ENCODE data around the gene CREB3L2. TPM values are rescaled to one million over a fixed set of nuclear protein-coding genes. Genes with fewer than 3 reads are reported as not detected.
A peak's percentile ranks its signal among the peaks of the same experiment; 100 is the strongest.

The CREB3L2 gene
- total RNA-seq, 1 experiment from 2014 or later: 60.6 TPM

- Mint-ChIP-seq H3K27me3 (ENCODE audit: low read depth) (no peaks in the 10 kb centered on the region), H3K4me1 (peaks cover 41% of the 10 kb centered on the region), H3K4me3 (no peak overlapping the region), H3K9me3 (peaks cover under 1% of the 10 kb centered on the region; the same call in 1 of the 2 replicates), H3K27ac (no peak overlapping the region), H3K36me3 (peaks cover 14% of the 10 kb centered on the region)
- CTCF ChIA-PET: no interaction called here
- POLR2A ChIA-PET: no interaction called here
- ATAC-seq: no peak
- DNase-seq (ENCODE audit: low spot score): no peak
- TF ChIP-seq RELA (CRISPR knock-in tag; IDR thresholded peaks at IDR 0.05; ENCODE audit: borderline replicate concordance): no peak
- no peak for TF ChIP-seq E2F1 (CRISPR knock-in tag; IDR thresholded peaks at IDR 0.05)
- TF ChIP-seq SOX15 (CRISPR knock-in tag; IDR thresholded peaks at IDR 0.05): no peak
- no peak for TF ChIP-seq PRDM15 (CRISPR knock-in tag; IDR thresholded peaks at IDR 0.05)
- TF ChIP-seq ZNF671 (CRISPR knock-in tag; IDR thresholded peaks at IDR 0.05): no peak
- no peak for TF ChIP-seq ZMAT4 (CRISPR knock-in tag; IDR thresholded peaks at IDR 0.05)
- no peak for TF ChIP-seq SMAD4 (CRISPR knock-in tag; IDR thresholded peaks at IDR 0.05)
- no peak for TF ChIP-seq GTF2I (CRISPR knock-in tag; conservative IDR thresholded peaks at IDR 0.05)
- TF ChIP-seq NR1H2 (CRISPR knock-in tag; IDR thresholded peaks at IDR 0.05): no peak
- TF ChIP-seq TEAD4 (CRISPR knock-in tag; IDR thresholded peaks at IDR 0.05): no peak
- TF ChIP-seq E2F4 (CRISPR knock-in tag; IDR thresholded peaks at IDR 0.05; ENCODE audit: borderline replicate concordance, low read depth): no peak
Measured at GRCh38 chr7:137977173-137977572, 24.7 kb downstream of the CREB3L2 start.

- ATAC-seq: no peak
- Mint-ChIP-seq H3K9me3 (no peaks in the 10 kb centered on the region), H3K27ac (no peak overlapping the region), H3K36me3 (peaks cover 14% of the 10 kb centered on the region), H3K4me3 (no peak overlapping the region), H3K4me1 (peaks cover 41% of the 10 kb centered on the region), H3K27me3 (ENCODE audit: low read depth) (no peaks in the 10 kb centered on the region)
- ChIA-PET POLR2A (no interaction called here), CTCF (no interaction called here)
- TF ChIP-seq ATF2 (CRISPR knock-in tag; IDR thresholded peaks at IDR 0.05; ENCODE audit: borderline replicate concordance, low read depth) (no peak), OVOL2 (CRISPR knock-in tag; IDR thresholded peaks at IDR 0.05; ENCODE audit: borderline replicate concordance) (no peak), GRHL2 (CRISPR knock-in tag; IDR thresholded peaks at IDR 0.05; ENCODE audit: insufficient replicate concordance, severe bottlenecking) (no peak)
- DNase-seq (ENCODE audit: low spot score): no peak
Measured at GRCh38 chr7:137976696-137977095, 25.2 kb downstream of the CREB3L2 start.

- DNase-seq (ENCODE audit: low spot score): no peak
- Mint-ChIP-seq H3K36me3 (peaks cover 14% of the 10 kb centered on the region), H3K27me3 (ENCODE audit: low read depth) (no peaks in the 10 kb centered on the region), H3K4me3 (no peak overlapping the region), H3K9me3 (no peaks in the 10 kb centered on the region), H3K27ac (0 out of 2 replicates have a peak overlapping the region, but pooled peaks have one; percentile 34), H3K4me1 (peaks cover 40% of the 10 kb centered on the region)
- no peak for ATAC-seq
- POLR2A ChIA-PET: no interaction called here
- CTCF ChIA-PET: no interaction called here
- TF ChIP-seq ATF3 (CRISPR knock-in tag; conservative IDR thresholded peaks at IDR 0.05) (no peak), ZNF423 (CRISPR knock-in tag; IDR thresholded peaks at IDR 0.05) (no peak), EMX1 (CRISPR knock-in tag; IDR thresholded peaks at IDR 0.05) (no peak), GABPB1 (CRISPR knock-in tag; IDR thresholded peaks at IDR 0.05) (no peak), CREB1 (CRISPR knock-in tag; IDR thresholded peaks at IDR 0.05) (no peak), ZNF396 (CRISPR knock-in tag; IDR thresholded peaks at IDR 0.05; ENCODE audit: borderline replicate concordance) (no peak), ZBTB43 (CRISPR knock-in tag; IDR thresholded peaks at IDR 0.05) (no peak), HMGXB4 (CRISPR knock-in tag; IDR thresholded peaks at IDR 0.05) (no peak)
Measured at GRCh38 chr7:137976232-137976631, 25.7 kb downstream of the CREB3L2 start.
